Esophagus (tissue), 2 donors: ENCODE measurements around the gene KIF3C. TPM values are rescaled to one million over a fixed set of nuclear protein-coding genes. Genes with fewer than 3 reads are reported as not detected.

ENCODE experiments used
- polyA plus RNA-seq, 2 donors: library from polyadenylated mRNA; stranded (reverse); fragments of 200-250 nt; gene quantifications; one replicate each; pipeline ENCODE4 v1.2.3, GENCODE V29; 2013
- donor health status: healthy with polysubstance abuse.
- donor health status: Bipolar disorder and iron deficiency.

KIF3C gene
- polyA plus RNA-seq, 2 donors, result 0.98 to 1.0 TPM

Other genes with a start within 250 kb of the KIF3C start
- 1 to 10 TPM; 1.9 to 2.7 TPM for gene ASXL2, start 104.0 kb downstream of the KIF3C start, polyA plus RNA-seq
- gene RAB10, start 51.6 kb upstream of the KIF3C start, polyA plus RNA-seq, result 100 to 1,000 TPM; 190 to 320 TPM
- gene GAREM2, start 190.6 kb upstream of the KIF3C start, polyA plus RNA-seq, result under 1 TPM; 0.35 to 0.64 TPM